ENCODE results near the gene DTL.

Gene DTL

GRCh38 chr1:212072047-212072446, 36.5 kb downstream of the DTL start:
- no peaks in the 10 kb centered on the region for H3F3A ChIP-seq (ENCODE audit: control insufficient read depth, insufficient read depth)
- H3K9me3 ChIP-seq (ENCODE audit: control insufficient read depth, insufficient read depth, low read length), result no peaks in the 10 kb centered on the region
- H3K9me2 ChIP-seq (replicated peaks; ENCODE audit: control insufficient read depth, low read length), result no peaks in the 10 kb centered on the region
- H3K4me3 ChIP-seq (ENCODE audit: low read length), result no peak overlapping the region
- no peak overlapping the region for H3K4me2 ChIP-seq (ENCODE audit: low read length)
- H3K4me1 ChIP-seq (ENCODE audit: control insufficient read depth, low read length), result no peaks in the 10 kb centered on the region
- H3K27me3 ChIP-seq (ENCODE audit: control insufficient read depth, low read length), result no peaks in the 10 kb centered on the region
- H4K20me1 ChIP-seq (ENCODE audit: control insufficient read depth, insufficient read depth, low read depth, low read length), result no peaks in the 10 kb centered on the region
- H3K36me3 ChIP-seq (ENCODE audit: control insufficient read depth, low read length), result peaks cover 88% of the 10 kb centered on the region
- H3K27ac ChIP-seq (ENCODE audit: low read depth, low read length), result no peak overlapping the region
- no peaks in the 10 kb centered on the region for H3K79me2 ChIP-seq (ENCODE audit: control insufficient read depth, low read length)
- no peak for TF ChIP-seq EZH2phosphoT487 (IDR thresholded peaks at IDR 0.05; ENCODE audit: borderline replicate concordance, low read length)
- TF ChIP-seq CTCF (IDR thresholded peaks at IDR 0.05; ENCODE audit: low read depth, low read length, poor library complexity, severe bottlenecking), result no peak

- Histone ChIP-seq H4K20me1 (ENCODE audit: control insufficient read depth, insufficient read depth, low read depth, low read length) (no peaks in the 10 kb centered on the region), H3K27ac (ENCODE audit: low read depth, low read length) (no peak overlapping the region), H3K4me3 (ENCODE audit: low read length) (no peak overlapping the region), H3K36me3 (ENCODE audit: control insufficient read depth, low read length) (peaks cover 87% of the 10 kb centered on the region), H3K4me2 (ENCODE audit: low read length) (no peak overlapping the region), H3K4me1 (ENCODE audit: control insufficient read depth, low read length) (no peaks in the 10 kb centered on the region), H3F3A (ENCODE audit: control insufficient read depth, insufficient read depth) (no peaks in the 10 kb centered on the region), H3K9me3 (ENCODE audit: control insufficient read depth, insufficient read depth, low read length) (no peaks in the 10 kb centered on the region), H3K79me2 (ENCODE audit: control insufficient read depth, low read length) (no peaks in the 10 kb centered on the region), H3K9me2 (replicated peaks; ENCODE audit: control insufficient read depth, low read length) (no peaks in the 10 kb centered on the region), H3K27me3 (ENCODE audit: control insufficient read depth, low read length) (no peaks in the 10 kb centered on the region)
- TF ChIP-seq EZH2phosphoT487 (IDR thresholded peaks at IDR 0.05; ENCODE audit: borderline replicate concordance, low read length) (no peak), CTCF (IDR thresholded peaks at IDR 0.05; ENCODE audit: low read depth, low read length, poor library complexity, severe bottlenecking) (no peak)
These were observed 37.9 kb downstream of the DTL start for GRCh38 chr1:212073490-212073889.

GRCh38 chr1:212074313-212074712, 38.8 kb downstream of the DTL start:
- H3K9me3 ChIP-seq (ENCODE audit: control insufficient read depth, insufficient read depth, low read length), result no peaks in the 10 kb centered on the region
- H3K4me1 ChIP-seq (ENCODE audit: control insufficient read depth, low read length), result no peaks in the 10 kb centered on the region
- H3K4me2 ChIP-seq (ENCODE audit: low read length), result no peak overlapping the region
- no peak overlapping the region for H3K4me3 ChIP-seq (ENCODE audit: low read length)
- no peaks in the 10 kb centered on the region for H3F3A ChIP-seq (ENCODE audit: control insufficient read depth, insufficient read depth)
- no peaks in the 10 kb centered on the region for H3K79me2 ChIP-seq (ENCODE audit: control insufficient read depth, low read length)
- no peaks in the 10 kb centered on the region for H3K27me3 ChIP-seq (ENCODE audit: control insufficient read depth, low read length)
- H3K9me2 ChIP-seq (replicated peaks; ENCODE audit: control insufficient read depth, low read length), result no peaks in the 10 kb centered on the region
- H4K20me1 ChIP-seq (ENCODE audit: control insufficient read depth, insufficient read depth, low read depth, low read length), result no peaks in the 10 kb centered on the region
- no peak for TF ChIP-seq EZH2phosphoT487 (IDR thresholded peaks at IDR 0.05; ENCODE audit: borderline replicate concordance, low read length)
- TF ChIP-seq CTCF (IDR thresholded peaks at IDR 0.05; ENCODE audit: low read depth, low read length, poor library complexity, severe bottlenecking), result no peak
- no peak overlapping the region for H3K27ac ChIP-seq (ENCODE audit: low read depth, low read length)
- peaks cover 88% of the 10 kb centered on the region for H3K36me3 ChIP-seq (ENCODE audit: control insufficient read depth, low read length)

DNA sequence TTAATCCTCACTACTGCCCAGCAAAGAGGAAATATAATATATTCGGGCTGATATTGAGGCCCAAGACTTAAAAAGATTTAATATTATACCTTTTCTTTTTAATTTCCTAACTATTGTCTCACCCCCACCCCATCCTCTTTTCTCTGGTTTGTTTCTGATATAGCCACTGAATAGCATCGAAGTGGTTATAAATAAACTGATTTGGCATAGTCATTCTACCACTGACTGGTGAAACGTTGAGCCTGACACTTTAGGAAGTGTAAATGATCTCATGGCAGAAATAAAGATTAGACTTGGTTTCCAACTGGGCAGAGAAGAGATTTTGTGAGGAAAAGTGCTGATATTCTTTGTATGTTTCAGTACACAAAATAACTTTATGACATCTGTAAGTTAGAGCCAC, 39.3 kb downstream of the DTL start:
- no peak overlapping the region for H3K27ac ChIP-seq (ENCODE audit: low read depth, low read length)
- H3K4me1 ChIP-seq (ENCODE audit: control insufficient read depth, low read length), result no peaks in the 10 kb centered on the region
- H3K4me2 ChIP-seq (ENCODE audit: low read length), result no peak overlapping the region
- no peaks in the 10 kb centered on the region for H3F3A ChIP-seq (ENCODE audit: control insufficient read depth, insufficient read depth)
- H3K36me3 ChIP-seq (ENCODE audit: control insufficient read depth, low read length), result peaks cover 90% of the 10 kb centered on the region
- H3K9me2 ChIP-seq (replicated peaks; ENCODE audit: control insufficient read depth, low read length), result no peaks in the 10 kb centered on the region
- H4K20me1 ChIP-seq (ENCODE audit: control insufficient read depth, insufficient read depth, low read depth, low read length), result no peaks in the 10 kb centered on the region
- H3K9me3 ChIP-seq (ENCODE audit: control insufficient read depth, insufficient read depth, low read length), result no peaks in the 10 kb centered on the region
- TF ChIP-seq EZH2phosphoT487 (IDR thresholded peaks at IDR 0.05; ENCODE audit: borderline replicate concordance, low read length), result no peak
- no peak for TF ChIP-seq CTCF (IDR thresholded peaks at IDR 0.05; ENCODE audit: low read depth, low read length, poor library complexity, severe bottlenecking)
- H3K79me2 ChIP-seq (ENCODE audit: control insufficient read depth, low read length), result no peaks in the 10 kb centered on the region
- H3K4me3 ChIP-seq (ENCODE audit: low read length), result no peak overlapping the region
- no peaks in the 10 kb centered on the region for H3K27me3 ChIP-seq (ENCODE audit: control insufficient read depth, low read length)

Measured in DOHH2 (cell line).